BE2C (cell line): ENCODE measurements around the gene TRIM31.

Source experiments
- DNase-seq: peaks from one replicate; pipeline ENCODE4 v3.0.0-alpha.2; 2020
- H3K27me3 ChIP-seq: fragments of 250-450 bp; sonication (Bioruptor Pico); 2 replicates; pipeline ENCODE4 v1.5.1; 2020; ENCODE audit warnings: mild to moderate bottlenecking
- H3K36me3 ChIP-seq: fragments of 250-450 bp; sonication (Bioruptor Pico); 2 replicates; pipeline ENCODE4 v1.5.1; 2020; ENCODE audit warnings: mild to moderate bottlenecking
- H3K4me1 ChIP-seq: fragments of 250-450 bp; sonication (Bioruptor Pico); 2 replicates; pipeline ENCODE4 v1.5.1; 2020
- H3K4me3 ChIP-seq: 2 replicates; pipeline ENCODE4 v1.5.1; 2011; ENCODE audit warnings: low read depth, low read length
- H3K9me3 ChIP-seq: fragments of 250-450 bp; sonication (Bioruptor Pico); 2 replicates; pipeline ENCODE4 v1.5.1; 2020
- TF ChIP-seq, protein P1 (sequence below): IDR thresholded peaks from 2 replicates; pipeline ENCODE4 v1.5.1; 2012; ENCODE audit warnings: mild to moderate bottlenecking, low read depth, low read length

TRIM31 gene

GRCh38 chr6:30131947-30132497, 19.1 kb upstream of the TRIM31 start:
- no peaks in the 10 kb centered on the region for H3K9me3 ChIP-seq
- H3K4me1 ChIP-seq: no peaks in the 10 kb centered on the region
- H3K27me3 ChIP-seq: peaks cover 65% of the 10 kb centered on the region
- no peaks in the 10 kb centered on the region for H3K36me3 ChIP-seq
- DNase-seq: no peak
- no peak overlapping the region for H3K4me3 ChIP-seq
- TF ChIP-seq, protein P1, sequence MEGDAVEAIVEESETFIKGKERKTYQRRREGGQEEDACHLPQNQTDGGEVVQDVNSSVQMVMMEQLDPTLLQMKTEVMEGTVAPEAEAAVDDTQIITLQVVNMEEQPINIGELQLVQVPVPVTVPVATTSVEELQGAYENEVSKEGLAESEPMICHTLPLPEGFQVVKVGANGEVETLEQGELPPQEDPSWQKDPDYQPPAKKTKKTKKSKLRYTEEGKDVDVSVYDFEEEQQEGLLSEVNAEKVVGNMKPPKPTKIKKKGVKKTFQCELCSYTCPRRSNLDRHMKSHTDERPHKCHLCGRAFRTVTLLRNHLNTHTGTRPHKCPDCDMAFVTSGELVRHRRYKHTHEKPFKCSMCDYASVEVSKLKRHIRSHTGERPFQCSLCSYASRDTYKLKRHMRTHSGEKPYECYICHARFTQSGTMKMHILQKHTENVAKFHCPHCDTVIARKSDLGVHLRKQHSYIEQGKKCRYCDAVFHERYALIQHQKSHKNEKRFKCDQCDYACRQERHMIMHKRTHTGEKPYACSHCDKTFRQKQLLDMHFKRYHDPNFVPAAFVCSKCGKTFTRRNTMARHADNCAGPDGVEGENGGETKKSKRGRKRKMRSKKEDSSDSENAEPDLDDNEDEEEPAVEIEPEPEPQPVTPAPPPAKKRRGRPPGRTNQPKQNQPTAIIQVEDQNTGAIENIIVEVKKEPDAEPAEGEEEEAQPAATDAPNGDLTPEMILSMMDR: no peak

GRCh38 chr6:30130887-30131862, 18.3 kb upstream of the TRIM31 start:
- no peaks in the 10 kb centered on the region for H3K36me3 ChIP-seq
- DNase-seq: peak; percentile 61
- no peaks in the 10 kb centered on the region for H3K4me1 ChIP-seq
- TF ChIP-seq, protein P1: peak; percentile 100
- no peaks in the 10 kb centered on the region for H3K9me3 ChIP-seq
- peaks cover 70% of the 10 kb centered on the region for H3K27me3 ChIP-seq
- no peak overlapping the region for H3K4me3 ChIP-seq

- H3K4me1 ChIP-seq: no peaks in the 10 kb centered on the region
- TF ChIP-seq, protein P1: no peak
These were observed 17.3 kb upstream of the TRIM31 start for GRCh38 chr6:30130179-30130679.

GRCh38 chr6:30129265-30130178, 16.6 kb upstream of the TRIM31 start:
- H3K4me3 ChIP-seq: no peak overlapping the region
- no peaks in the 10 kb centered on the region for H3K9me3 ChIP-seq
- no peaks in the 10 kb centered on the region for H3K4me1 ChIP-seq
- TF ChIP-seq, protein P1: no peak
- H3K27me3 ChIP-seq: peaks cover 68% of the 10 kb centered on the region
- no peaks in the 10 kb centered on the region for H3K36me3 ChIP-seq
- no peak for DNase-seq

More at GRCh38 chr6:30130179-30130679, 17.3 kb upstream of the TRIM31 start:
- H3K27me3 ChIP-seq: peaks cover 71% of the 10 kb centered on the region
- H3K4me3 ChIP-seq: no peak overlapping the region
- H3K9me3 ChIP-seq: no peaks in the 10 kb centered on the region
- no peaks in the 10 kb centered on the region for H3K36me3 ChIP-seq
- DNase-seq: no peak

GRCh38 chr6:30127238-30128093, 14.6 kb upstream of the TRIM31 start:
- H3K4me3 ChIP-seq: no peak overlapping the region
- H3K27me3 ChIP-seq: peaks cover 60% of the 10 kb centered on the region
- no peaks in the 10 kb centered on the region for H3K36me3 ChIP-seq
- H3K4me1 ChIP-seq: no peaks in the 10 kb centered on the region
- DNase-seq: no peak
- TF ChIP-seq, protein P1: no peak
- no peaks in the 10 kb centered on the region for H3K9me3 ChIP-seq
